ENCODE measurements around the gene AK1. TPM values are rescaled to one million over a fixed set of nuclear protein-coding genes. Genes with fewer than 3 reads are reported as not detected.

Gene AK1
- total RNA-seq, 2 donors from 2014 or later: 22.2 to 123 TPM

DNA sequence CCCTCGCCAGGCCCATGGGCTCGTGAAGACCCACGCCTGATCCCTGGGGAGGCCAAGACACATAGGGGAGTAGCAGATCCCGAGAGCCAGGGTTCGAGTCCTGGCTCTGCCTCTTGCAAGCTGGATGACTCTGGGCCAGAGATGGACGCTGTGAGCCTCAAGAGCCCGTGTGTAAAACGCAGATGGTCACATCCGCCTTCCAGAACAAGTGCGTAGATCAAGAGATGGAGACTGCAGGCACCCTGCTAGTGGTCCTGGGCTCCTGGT, 31.1 kb upstream of the AK1 start:
- H3K27me3 ChIP-seq (replicated peaks; ENCODE audit: insufficient read depth): no peaks in the 10 kb centered on the region
- H3K9me3 ChIP-seq: no peaks in the 10 kb centered on the region
- intact Hi-C loops (cut with DNase I): no loop called here
- H3K4me1 ChIP-seq (replicated peaks): peaks cover 6% of the 10 kb centered on the region
- DNase-seq (ENCODE audit: low spot score): no peak
- TF ChIP-seq POLR2A (IDR thresholded peaks at IDR 0.05) (no peak), POLR2AphosphoS5 (IDR thresholded peaks at IDR 0.05) (no peak)
- TF ChIP-seq, protein P1, sequence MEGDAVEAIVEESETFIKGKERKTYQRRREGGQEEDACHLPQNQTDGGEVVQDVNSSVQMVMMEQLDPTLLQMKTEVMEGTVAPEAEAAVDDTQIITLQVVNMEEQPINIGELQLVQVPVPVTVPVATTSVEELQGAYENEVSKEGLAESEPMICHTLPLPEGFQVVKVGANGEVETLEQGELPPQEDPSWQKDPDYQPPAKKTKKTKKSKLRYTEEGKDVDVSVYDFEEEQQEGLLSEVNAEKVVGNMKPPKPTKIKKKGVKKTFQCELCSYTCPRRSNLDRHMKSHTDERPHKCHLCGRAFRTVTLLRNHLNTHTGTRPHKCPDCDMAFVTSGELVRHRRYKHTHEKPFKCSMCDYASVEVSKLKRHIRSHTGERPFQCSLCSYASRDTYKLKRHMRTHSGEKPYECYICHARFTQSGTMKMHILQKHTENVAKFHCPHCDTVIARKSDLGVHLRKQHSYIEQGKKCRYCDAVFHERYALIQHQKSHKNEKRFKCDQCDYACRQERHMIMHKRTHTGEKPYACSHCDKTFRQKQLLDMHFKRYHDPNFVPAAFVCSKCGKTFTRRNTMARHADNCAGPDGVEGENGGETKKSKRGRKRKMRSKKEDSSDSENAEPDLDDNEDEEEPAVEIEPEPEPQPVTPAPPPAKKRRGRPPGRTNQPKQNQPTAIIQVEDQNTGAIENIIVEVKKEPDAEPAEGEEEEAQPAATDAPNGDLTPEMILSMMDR (IDR thresholded peaks at IDR 0.05): no peak
- no peaks in the 10 kb centered on the region for H3K36me3 ChIP-seq
- no peak overlapping the region for H3K4me3 ChIP-seq
- 91% methylated on average over 10 of the region's 10 CpGs for WGBS
- no peak overlapping the region for H3K27ac ChIP-seq

DNA sequence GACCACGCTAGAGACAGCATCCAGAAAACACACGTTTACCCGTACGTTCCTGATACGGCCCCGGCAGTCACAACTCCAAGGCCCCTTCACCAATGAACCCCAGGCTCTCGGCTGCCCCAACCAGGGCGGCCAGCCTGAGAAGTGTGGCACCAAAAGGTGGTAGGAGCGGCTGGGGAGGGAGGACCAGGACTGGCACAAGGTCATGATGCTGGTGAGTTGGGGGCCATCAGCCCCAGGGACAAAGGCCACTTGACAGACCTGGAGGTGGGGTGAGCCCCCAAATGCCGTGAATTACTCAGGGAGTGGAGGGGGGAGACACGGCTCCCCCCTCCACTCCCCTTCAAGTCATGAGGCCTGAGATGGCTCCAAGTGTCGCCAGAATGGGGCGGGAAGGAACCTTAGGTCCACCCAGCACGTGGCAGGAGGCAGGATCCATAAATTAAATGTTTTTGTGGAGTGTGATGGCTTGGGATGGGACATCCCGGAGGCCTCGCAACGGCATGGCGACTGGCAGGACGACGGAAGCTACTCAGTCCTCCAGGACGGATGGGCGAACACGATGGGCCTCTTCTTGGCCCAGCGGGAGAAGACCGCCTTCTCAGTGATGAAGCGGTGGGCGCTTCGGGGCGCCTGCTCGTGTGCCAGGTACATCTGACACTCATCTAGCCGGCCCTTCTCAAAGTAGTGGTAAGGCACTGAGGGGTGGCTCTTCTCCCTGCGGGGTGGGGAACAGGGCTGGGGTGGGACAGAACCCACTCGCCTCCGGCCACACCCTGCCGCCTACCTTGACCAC, 30.6 kb upstream of the AK1 start:
- no peak for DNase-seq (ENCODE audit: low spot score)
- Histone ChIP-seq H3K36me3 (no peaks in the 10 kb centered on the region), H3K27me3 (replicated peaks; ENCODE audit: insufficient read depth) (no peaks in the 10 kb centered on the region), H3K27ac (no peak overlapping the region), H3K9me3 (no peaks in the 10 kb centered on the region), H3K4me3 (no peak overlapping the region), H3K4me1 (replicated peaks) (peaks cover 11% of the 10 kb centered on the region)
- intact Hi-C loops (cut with DNase I): no loop called here
- TF ChIP-seq POLR2A (IDR thresholded peaks at IDR 0.05): no peak
- TF ChIP-seq, protein P1 (IDR thresholded peaks at IDR 0.05): no peak
- no peak for TF ChIP-seq POLR2AphosphoS5 (IDR thresholded peaks at IDR 0.05)
- WGBS: 86% methylated on average over 33 of the region's 35 CpGs

DNA sequence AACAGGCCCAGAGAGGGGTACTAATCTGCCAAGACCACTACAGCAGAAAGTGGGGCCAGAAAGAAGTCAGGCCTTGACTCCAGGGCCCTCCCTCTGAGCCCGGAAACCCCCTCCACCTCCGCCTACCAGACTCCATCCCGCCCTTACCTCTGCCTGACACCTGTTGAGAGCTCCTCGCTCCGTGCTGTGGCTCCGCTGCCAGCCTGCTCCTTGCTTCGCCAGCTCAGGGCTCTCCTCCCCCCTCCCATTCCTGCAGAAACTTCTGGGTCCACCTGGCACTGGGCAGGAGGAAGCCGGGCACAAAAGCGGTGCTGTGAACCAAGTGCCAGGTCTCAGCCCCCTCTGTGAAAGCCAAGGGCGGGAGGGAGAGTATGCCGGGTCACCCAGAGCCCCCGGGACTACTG, 28.3 kb upstream of the AK1 start:
- DNase-seq (ENCODE audit: low spot score): no peak
- Histone ChIP-seq H3K4me1 (replicated peaks) (peaks cover 11% of the 10 kb centered on the region), H3K9me3 (no peaks in the 10 kb centered on the region), H3K27ac (peak overlapping the region; percentile 75 to 77), H3K27me3 (replicated peaks; ENCODE audit: insufficient read depth) (no peaks in the 10 kb centered on the region), H3K4me3 (no peak overlapping the region), H3K36me3 (no peaks in the 10 kb centered on the region)
- intact Hi-C loops (cut with DNase I): no loop called here
- TF ChIP-seq POLR2A (IDR thresholded peaks at IDR 0.05): no peak
- TF ChIP-seq POLR2AphosphoS5 (IDR thresholded peaks at IDR 0.05): no peak
- TF ChIP-seq, protein P1 (IDR thresholded peaks at IDR 0.05): no peak
- 52% methylated on average over 12 of the region's 12 CpGs for WGBS

DNA sequence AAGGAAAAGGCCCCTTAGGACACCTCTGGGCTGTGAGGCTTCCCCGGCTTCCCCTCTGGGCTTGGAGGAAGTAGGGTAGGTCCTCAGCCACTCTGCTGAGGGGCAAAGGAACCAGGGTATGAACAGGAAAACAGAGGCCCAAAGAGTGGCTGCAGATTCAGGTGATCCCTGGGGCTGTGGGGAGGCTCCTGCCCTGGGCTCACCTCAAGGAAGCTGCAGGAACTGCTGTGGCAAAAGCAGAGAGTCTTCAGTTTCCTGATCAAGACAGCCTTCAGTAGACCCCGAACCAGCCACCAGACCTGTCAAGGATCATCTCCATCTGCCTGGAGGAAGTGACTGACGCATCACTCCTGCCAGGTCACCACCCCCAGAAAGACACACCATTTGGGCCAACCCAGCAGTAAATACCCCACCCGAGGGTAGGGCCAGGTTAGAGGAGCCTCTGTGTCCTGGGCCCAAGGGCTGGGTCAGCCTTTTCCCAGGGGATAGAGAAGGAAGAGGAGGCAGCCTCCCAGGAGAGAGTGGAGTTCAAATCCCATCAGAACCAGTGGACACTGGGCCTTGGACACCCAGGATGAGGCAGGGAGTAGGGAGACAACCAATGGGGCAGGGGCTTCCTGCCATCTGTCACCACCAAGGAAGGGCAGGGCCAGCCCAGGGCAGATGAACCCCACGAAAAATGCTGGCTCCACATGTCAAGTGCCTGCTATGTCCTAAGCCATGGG, 27.7 kb upstream of the AK1 start:
- Histone ChIP-seq H3K4me1 (replicated peaks) (peaks cover 11% of the 10 kb centered on the region), H3K4me3 (no peak overlapping the region), H3K27me3 (replicated peaks; ENCODE audit: insufficient read depth) (no peaks in the 10 kb centered on the region), H3K9me3 (no peaks in the 10 kb centered on the region), H3K36me3 (no peaks in the 10 kb centered on the region), H3K27ac (peak overlapping the region; percentile 75 to 77)
- TF ChIP-seq POLR2AphosphoS5 (IDR thresholded peaks at IDR 0.05) (no peak), POLR2A (IDR thresholded peaks at IDR 0.05) (no peak)
- TF ChIP-seq, protein P1 (IDR thresholded peaks at IDR 0.05): no peak
- DNase-seq (ENCODE audit: low spot score): no peak
- 61% methylated on average over 5 of the region's 5 CpGs for WGBS
- intact Hi-C loops (cut with DNase I): no loop called here
